Liver (tissue), 9 donors: ENCODE measurements around the gene GRB7. TPM values are rescaled to one million over a fixed set of nuclear protein-coding genes. Genes with fewer than 3 reads are reported as not detected.

Experiments used
- DNase-seq: peaks from one replicate; pipeline ENCODE4 v3.0.0-alpha.2; 2017; ENCODE audit warnings: low spot score
- H3K27ac ChIP-seq, 2 donors: one replicate each; pipeline ENCODE4 v1.7.0; 2013; ENCODE audit warnings: inconsistent platforms in 2 of 2, low read length in 2 of 2, control low read depth in 1 of 2, low read depth in 1 of 2, mild to moderate bottlenecking in 1 of 2
- H3K27me3 ChIP-seq, 4 donors: one replicate each; pipeline versions ENCODE4 v1.6.1 to v1.7.0; 2013; ENCODE audit warnings: low read length in 3 of 4, inconsistent platforms in 1 of 4, mild to moderate bottlenecking in 1 of 4, moderate library complexity in 1 of 4; ENCODE audit not compliant: control insufficient read depth in 4 of 4, insufficient read depth in 4 of 4
- H3K36me3 ChIP-seq, 4 donors: one replicate each; pipeline versions ENCODE4 v1.6.1 to v1.7.0; 2013; ENCODE audit warnings: low read length in 3 of 4, mild to moderate bottlenecking in 3 of 4, low read depth in 1 of 4, moderate library complexity in 1 of 4; ENCODE audit not compliant: control insufficient read depth in 4 of 4, insufficient read depth in 3 of 4
- H3K4me1 ChIP-seq, 4 donors: one replicate each; pipeline versions ENCODE4 v1.6.1 to v1.7.0; 2013; ENCODE audit warnings: low read length in 3 of 4, mild to moderate bottlenecking in 3 of 4, moderate library complexity in 1 of 4; ENCODE audit not compliant: control insufficient read depth in 4 of 4, insufficient read depth in 4 of 4
- H3K4me3 ChIP-seq, 3 donors: one replicate each; pipeline versions ENCODE4 v1.6.1 to v1.7.0; 2013; ENCODE audit warnings: low read length in 3 of 3, control low read depth in 1 of 3, low read depth in 1 of 3, mild to moderate bottlenecking in 1 of 3
- H3K9ac ChIP-seq, 2 donors: one replicate each; pipeline ENCODE4 v1.7.0; 2013; ENCODE audit warnings: low read length in 2 of 2, mild to moderate bottlenecking in 2 of 2, moderate library complexity in 2 of 2, control low read depth in 1 of 2, low read depth in 1 of 2
- H3K9me3 ChIP-seq, 4 donors: one replicate each; pipeline versions ENCODE4 v1.6.1 to v1.7.0; 2013; ENCODE audit warnings: low read length in 3 of 4; ENCODE audit not compliant: control insufficient read depth in 4 of 4
- CTCF ChIP-seq: fragments of 150-350 bp; IDR thresholded peaks from 2 replicates; pipeline ENCODE4 v1.5.1; 2017; ENCODE audit warnings: improper control_type of control experiment, low read depth, low read length; ENCODE audit not compliant: missing input control
- EGR1 ChIP-seq, 2 donors: IDR thresholded peaks; 2 replicates each; pipeline ENCODE4 v1.6.1; 2016 to 2018; ENCODE audit warnings: antibody characterized with exemption in 2 of 2, low read depth in 2 of 2
- FOXA1 ChIP-seq: IDR thresholded peaks from 2 replicates; pipeline ENCODE4 v1.6.1; 2016; ENCODE audit warnings: antibody characterized with exemption
- FOXA2 ChIP-seq: IDR thresholded peaks from 2 replicates; pipeline ENCODE4 v1.6.1; 2016; ENCODE audit warnings: antibody characterized with exemption
- GABPA ChIP-seq, 2 donors: IDR thresholded peaks in 1 of 2; conservative IDR thresholded peaks in 1 of 2; 2 replicates each; pipeline ENCODE4 v1.6.1; 2016; ENCODE audit warnings: antibody characterized with exemption in 2 of 2, mild to moderate bottlenecking in 1 of 2, moderate library complexity in 1 of 2
- HNF4A ChIP-seq, 2 donors: conservative IDR thresholded peaks; 2 replicates each; pipeline ENCODE4 v1.6.1; 2016; ENCODE audit warnings: antibody characterized with exemption in 2 of 2, mild to moderate bottlenecking in 2 of 2
- HNF4G ChIP-seq: IDR thresholded peaks from 2 replicates; pipeline ENCODE4 v1.6.1; 2016; ENCODE audit warnings: antibody characterized with exemption
- JUND ChIP-seq, 2 donors: IDR thresholded peaks; 2 replicates each; pipeline ENCODE4 v1.6.1; 2016; ENCODE audit warnings: antibody characterized with exemption in 2 of 2
- MAX ChIP-seq: IDR thresholded peaks from 2 replicates; pipeline ENCODE4 v1.6.1; 2016; ENCODE audit warnings: antibody characterized with exemption
- NR2F2 ChIP-seq: IDR thresholded peaks from 2 replicates; pipeline ENCODE4 v1.6.1; 2016; ENCODE audit warnings: antibody characterized with exemption
- SP1 ChIP-seq: IDR thresholded peaks from 2 replicates; pipeline ENCODE4 v1.6.1; 2018; ENCODE audit warnings: antibody characterized with exemption, mild to moderate bottlenecking
- TAF1 ChIP-seq: conservative IDR thresholded peaks from 2 replicates; pipeline ENCODE4 v1.6.1; 2016; ENCODE audit warnings: antibody characterized with exemption, mild to moderate bottlenecking
- YY1 ChIP-seq: IDR thresholded peaks from 2 replicates; pipeline ENCODE4 v1.6.1; 2016; ENCODE audit warnings: antibody characterized with exemption, mild to moderate bottlenecking
- ZBTB33 ChIP-seq: IDR thresholded peaks from 2 replicates; pipeline ENCODE4 v1.6.1; 2016; ENCODE audit warnings: antibody characterized with exemption
- WGBS: extraction: QIAGEN DNeasy Blood & Tissue Kit; methylation state at CpG from one replicate; pipeline ENCODE4 v1.1.7; 2013; 5-methylcytosine and 5-hydroxymethylcytosine counted together
- polyA plus RNA-seq, 2 donors: library from polyadenylated mRNA; stranded (reverse) in 1 of 2; unstranded in 1 of 2; fragments of 200-250 nt in 1 of 2; fragments of >200 nt in 1 of 2; fragmentation: Nextera tagmentation in 1 of 2; extraction: Ambion mirVana in 1 of 2; gene quantifications; one replicate each; pipeline versions ENCODE4 v1.2.1 to v1.2.3, GENCODE V29; 2013 to 2015
- total RNA-seq, 2 donors: library from RNA; depleted of rRNA; stranded (reverse); fragments of >200 nt; gene quantifications; one replicate each; pipeline ENCODE4 v1.2.3, GENCODE V29; 2014
- TF ChIP-seq, protein P1 (sequence below): IDR thresholded peaks from 2 replicates; pipeline ENCODE4 v1.6.1; 2016; ENCODE audit warnings: antibody characterized with exemption, mild to moderate bottlenecking
- donor health status: healthy.
- donor health status: healthy.
- donor health status: healthy.
- donor health status: healthy.
- donor health status: healthy.

GRB7 gene
- total and polyA plus RNA-seq, 4 donors, result 1.9 to 6.8 (median 2.5) TPM

DNA sequence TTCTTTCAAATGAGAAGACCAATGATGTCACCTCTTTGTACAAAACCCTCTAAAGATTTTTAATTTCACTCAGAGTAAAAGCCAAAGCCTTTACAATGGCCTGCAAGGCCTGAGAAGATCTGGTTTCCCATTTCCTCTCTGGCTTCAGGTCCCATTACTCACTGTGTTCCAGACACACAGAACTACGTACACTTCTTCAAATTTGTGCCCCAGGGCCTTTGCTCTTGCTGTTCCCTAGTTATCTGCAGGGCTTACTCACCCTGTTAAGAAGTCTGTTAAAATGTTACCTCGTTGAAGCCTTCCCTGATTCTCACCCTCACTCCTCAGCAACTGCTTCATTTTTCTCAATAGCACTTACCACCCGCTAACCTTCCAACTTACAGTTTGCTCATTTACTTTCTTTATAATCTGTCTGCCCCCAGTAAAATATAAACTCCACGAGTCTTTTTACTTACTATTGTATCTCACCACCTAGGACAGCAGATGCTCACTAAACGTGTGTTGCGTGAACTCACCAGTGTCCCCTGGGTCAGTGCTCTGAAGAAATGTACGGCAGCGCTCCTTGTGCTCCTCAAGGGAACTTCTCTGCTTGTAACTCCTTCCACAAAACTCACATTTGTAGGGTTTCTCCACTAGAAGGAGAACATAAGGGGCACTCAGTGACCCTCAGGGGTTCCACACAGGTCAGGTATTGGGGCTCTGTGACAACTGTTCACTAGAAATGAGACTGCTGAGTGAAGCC is 50.2 kb downstream of the GRB7 start:
- Histone ChIP-seq H3K9ac (no peak overlapping the region), H3K27me3 (no peaks in the 10 kb centered on the region), H3K9me3 (no peaks in the 10 kb centered on the region), H3K36me3 (no peaks in the 10 kb centered on the region), H3K4me1 (peaks cover 0 to 2% (median 0%) of the 10 kb centered on the region in 4 donors), H3K27ac (no peak overlapping the region), H3K4me3 (no peak overlapping the region)
- no peak for DNase-seq
- TF ChIP-seq MAX (no peak), NR2F2 (no peak), GABPA (IDR thresholded peaks at IDR 0.05 in 1 of 2, conservative IDR thresholded peaks at IDR 0.05 in 1 of 2) (no peak), FOXA1 (no peak), HNF4A (conservative IDR thresholded peaks at IDR 0.05) (no peak), ZBTB33 (no peak), TAF1 (no peak), EGR1 (IDR thresholded peaks at IDR 0.05; ENCODE audit: low read depth in 2 of 2) (no peak), CTCF (no peak), FOXA2 (no peak), HNF4G (no peak), SP1 (no peak), JUND (IDR thresholded peaks at IDR 0.05) (no peak), YY1 (no peak)
- TF ChIP-seq, protein P1, sequence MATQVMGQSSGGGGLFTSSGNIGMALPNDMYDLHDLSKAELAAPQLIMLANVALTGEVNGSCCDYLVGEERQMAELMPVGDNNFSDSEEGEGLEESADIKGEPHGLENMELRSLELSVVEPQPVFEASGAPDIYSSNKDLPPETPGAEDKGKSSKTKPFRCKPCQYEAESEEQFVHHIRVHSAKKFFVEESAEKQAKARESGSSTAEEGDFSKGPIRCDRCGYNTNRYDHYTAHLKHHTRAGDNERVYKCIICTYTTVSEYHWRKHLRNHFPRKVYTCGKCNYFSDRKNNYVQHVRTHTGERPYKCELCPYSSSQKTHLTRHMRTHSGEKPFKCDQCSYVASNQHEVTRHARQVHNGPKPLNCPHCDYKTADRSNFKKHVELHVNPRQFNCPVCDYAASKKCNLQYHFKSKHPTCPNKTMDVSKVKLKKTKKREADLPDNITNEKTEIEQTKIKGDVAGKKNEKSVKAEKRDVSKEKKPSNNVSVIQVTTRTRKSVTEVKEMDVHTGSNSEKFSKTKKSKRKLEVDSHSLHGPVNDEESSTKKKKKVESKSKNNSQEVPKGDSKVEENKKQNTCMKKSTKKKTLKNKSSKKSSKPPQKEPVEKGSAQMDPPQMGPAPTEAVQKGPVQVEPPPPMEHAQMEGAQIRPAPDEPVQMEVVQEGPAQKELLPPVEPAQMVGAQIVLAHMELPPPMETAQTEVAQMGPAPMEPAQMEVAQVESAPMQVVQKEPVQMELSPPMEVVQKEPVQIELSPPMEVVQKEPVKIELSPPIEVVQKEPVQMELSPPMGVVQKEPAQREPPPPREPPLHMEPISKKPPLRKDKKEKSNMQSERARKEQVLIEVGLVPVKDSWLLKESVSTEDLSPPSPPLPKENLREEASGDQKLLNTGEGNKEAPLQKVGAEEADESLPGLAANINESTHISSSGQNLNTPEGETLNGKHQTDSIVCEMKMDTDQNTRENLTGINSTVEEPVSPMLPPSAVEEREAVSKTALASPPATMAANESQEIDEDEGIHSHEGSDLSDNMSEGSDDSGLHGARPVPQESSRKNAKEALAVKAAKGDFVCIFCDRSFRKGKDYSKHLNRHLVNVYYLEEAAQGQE, result no peak
- WGBS, result 86% methylated on average over 8 of the region's 8 CpGs
